Adipocyte (in vitro differentiated cells): ENCODE measurements around the gene TDRD6.

Experiments
- DNase-seq: peaks from one replicate; pipeline ENCODE4 v3.0.0-alpha.2; 2015; ENCODE audit warnings: low read depth
- H3K27me3 ChIP-seq: replicated peaks from 2 replicates; pipeline ENCODE4 v1.7.0; 2013; ENCODE audit warnings: mild to moderate bottlenecking, low read length, moderate library complexity; ENCODE audit not compliant: control insufficient read depth, insufficient read depth
- H3K36me3 ChIP-seq: 2 replicates; pipeline ENCODE4 v1.7.0; 2013; ENCODE audit warnings: low read length, mild to moderate bottlenecking, moderate library complexity; ENCODE audit not compliant: control insufficient read depth, insufficient read depth, severe bottlenecking
- H3K4me1 ChIP-seq: 2 replicates; pipeline ENCODE4 v1.7.0; 2013; ENCODE audit warnings: mild to moderate bottlenecking, low read length, moderate library complexity; ENCODE audit not compliant: control insufficient read depth, insufficient read depth
- H3K4me3 ChIP-seq: 2 replicates; pipeline ENCODE4 v1.7.0; 2013; ENCODE audit warnings: mild to moderate bottlenecking, low read length, moderate library complexity
- H3K9ac ChIP-seq: 2 replicates; pipeline ENCODE4 v1.7.0; 2013; ENCODE audit warnings: mild to moderate bottlenecking, low read length, moderate library complexity
- H3K9me3 ChIP-seq: 2 replicates; pipeline ENCODE4 v1.7.0; 2013; ENCODE audit warnings: mild to moderate bottlenecking, low read length, moderate library complexity; ENCODE audit not compliant: control insufficient read depth

Gene TDRD6

DNA sequence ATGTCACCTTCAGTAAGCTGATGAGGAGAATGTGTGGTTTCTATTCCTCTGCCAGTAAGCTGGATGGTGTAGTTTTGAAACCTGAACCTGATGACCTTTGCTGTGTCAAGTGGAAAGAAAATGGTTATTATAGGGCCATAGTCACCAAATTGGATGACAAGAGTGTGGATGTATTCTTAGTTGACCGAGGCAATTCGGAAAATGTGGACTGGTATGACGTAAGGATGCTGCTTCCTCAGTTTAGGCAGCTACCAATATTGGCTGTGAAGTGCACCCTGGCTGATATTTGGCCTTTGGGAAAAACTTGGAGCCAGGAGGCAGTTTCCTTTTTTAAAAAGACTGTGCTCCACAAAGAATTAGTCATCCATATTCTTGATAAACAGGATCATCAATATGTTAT is 2.0 kb downstream of the TDRD6 start:
- Histone ChIP-seq H3K9me3 (no peaks in the 10 kb centered on the region), H3K36me3 (no peaks in the 10 kb centered on the region), H3K4me3 (no peak overlapping the region), H3K9ac (no peak overlapping the region), H3K27me3 (no peaks in the 10 kb centered on the region), H3K4me1 (peaks cover 19% of the 10 kb centered on the region)
- no peak for DNase-seq

- Histone ChIP-seq H3K36me3 (no peaks in the 10 kb centered on the region), H3K27me3 (no peaks in the 10 kb centered on the region), H3K9me3 (no peaks in the 10 kb centered on the region), H3K4me1 (peaks cover 19% of the 10 kb centered on the region), H3K9ac (no peak overlapping the region), H3K4me3 (no peak overlapping the region)
- no peak for DNase-seq
These were observed 2.6 kb downstream of the TDRD6 start for GRCh38 chr6:46690141-46690755.

DNA sequence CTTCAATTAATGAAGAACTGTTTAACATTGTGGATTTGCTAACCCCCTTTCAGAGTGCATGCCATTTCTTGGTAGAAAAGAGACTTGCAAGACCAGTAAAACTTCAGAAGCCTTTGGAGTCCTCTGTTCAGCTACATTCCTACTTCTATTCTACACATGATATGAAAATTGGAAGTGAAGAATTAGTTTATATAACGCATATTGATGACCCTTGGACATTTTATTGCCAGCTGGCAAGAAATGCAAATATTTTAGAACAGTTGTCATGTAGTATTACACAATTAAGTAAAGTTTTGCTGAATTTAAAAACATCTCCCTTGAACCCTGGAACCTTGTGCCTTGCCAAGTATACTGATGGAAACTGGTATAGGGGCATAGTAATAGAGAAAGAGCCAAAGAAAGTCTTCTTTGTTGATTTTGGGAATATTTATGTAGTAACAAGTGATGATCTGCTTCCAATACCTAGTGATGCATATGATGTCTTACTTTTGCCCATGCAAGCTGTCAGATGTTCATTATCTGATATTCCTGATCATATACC is 3.3 kb downstream of the TDRD6 start:
- Histone ChIP-seq H3K36me3 (no peaks in the 10 kb centered on the region), H3K4me1 (peaks cover 19% of the 10 kb centered on the region), H3K9ac (no peak overlapping the region), H3K4me3 (no peak overlapping the region), H3K9me3 (no peaks in the 10 kb centered on the region), H3K27me3 (no peaks in the 10 kb centered on the region)
- no peak for DNase-seq

DNA sequence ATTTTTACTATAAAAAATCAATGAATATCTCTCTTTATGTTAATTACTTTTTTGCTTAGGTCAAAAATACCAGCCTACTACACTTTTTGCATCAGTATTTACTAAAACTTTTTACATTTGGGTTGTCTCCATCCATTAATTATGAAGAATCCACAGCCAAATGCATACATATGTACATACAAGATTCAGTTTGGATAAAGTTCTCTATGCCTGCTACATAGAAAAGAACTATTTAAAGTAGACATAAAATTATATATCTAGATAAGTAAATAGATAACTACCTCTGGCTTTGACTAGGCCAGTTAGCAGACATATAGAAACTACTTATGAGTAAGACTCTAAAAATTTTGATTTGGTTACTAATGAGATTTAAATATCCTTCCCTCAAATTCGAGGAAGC is 12.3 kb downstream of the TDRD6 start:
- H3K36me3 ChIP-seq: no peaks in the 10 kb centered on the region
- H3K27me3 ChIP-seq: no peaks in the 10 kb centered on the region
- no peak overlapping the region for H3K4me3 ChIP-seq
- no peaks in the 10 kb centered on the region for H3K9me3 ChIP-seq
- no peaks in the 10 kb centered on the region for H3K4me1 ChIP-seq
- no peak overlapping the region for H3K9ac ChIP-seq
- no peak for DNase-seq

DNA sequence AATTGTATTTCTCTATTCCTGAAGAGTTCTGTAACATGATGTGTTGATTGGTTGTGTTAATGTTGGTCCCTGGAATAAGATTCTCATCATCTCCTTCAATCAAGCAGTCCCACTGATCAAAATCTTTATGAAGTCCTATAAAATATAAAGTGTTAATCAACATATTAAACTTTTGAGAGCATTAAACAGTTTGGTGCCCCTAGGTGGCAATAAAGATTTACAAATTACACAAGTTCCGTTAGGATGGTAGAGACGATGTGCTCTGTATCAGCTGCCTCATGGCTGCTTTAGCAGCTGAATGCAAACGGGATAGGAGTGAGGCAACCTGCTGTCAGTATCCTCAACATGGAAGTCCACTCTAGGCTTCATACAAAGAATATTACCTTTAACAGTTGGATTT is 16.9 kb downstream of the TDRD6 start:
- Histone ChIP-seq H3K9ac (no peak overlapping the region), H3K27me3 (no peaks in the 10 kb centered on the region)
- peak; percentile 15 for DNase-seq

DNA sequence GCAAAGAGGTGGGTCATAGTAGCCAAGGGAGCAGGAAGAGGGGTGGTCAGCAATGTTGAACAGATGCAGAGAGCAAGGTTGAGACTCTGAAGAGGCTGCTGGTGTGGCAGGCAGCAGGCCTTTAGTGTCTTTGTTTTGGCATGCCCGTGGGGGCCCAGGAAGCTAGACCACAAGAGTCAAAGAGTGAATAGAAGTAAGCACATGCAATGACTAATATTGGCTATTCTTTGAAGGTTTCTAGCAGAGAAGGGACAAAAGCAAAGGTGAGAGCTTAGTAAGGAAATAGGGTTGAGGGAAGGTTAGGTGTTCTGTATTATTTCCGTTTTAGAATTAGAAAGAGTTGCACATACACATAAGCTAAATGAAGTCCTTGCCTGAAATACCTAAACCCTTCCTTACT is 18.8 kb downstream of the TDRD6 start:
- H3K9ac ChIP-seq: no peak overlapping the region
- no peaks in the 10 kb centered on the region for H3K27me3 ChIP-seq
- no peaks in the 10 kb centered on the region for H3K4me1 ChIP-seq
- no peaks in the 10 kb centered on the region for H3K36me3 ChIP-seq
- no peak for DNase-seq
- no peak overlapping the region for H3K4me3 ChIP-seq
- no peaks in the 10 kb centered on the region for H3K9me3 ChIP-seq

More for the DNA sequence above, 16.9 kb downstream of the TDRD6 start:
- H3K9me3 ChIP-seq: no peaks in the 10 kb centered on the region
- H3K36me3 ChIP-seq: no peaks in the 10 kb centered on the region
- no peaks in the 10 kb centered on the region for H3K4me1 ChIP-seq
- no peak overlapping the region for H3K4me3 ChIP-seq

- Histone ChIP-seq H3K9me3 (no peaks in the 10 kb centered on the region), H3K4me1 (no peaks in the 10 kb centered on the region), H3K36me3 (no peaks in the 10 kb centered on the region), H3K4me3 (no peak overlapping the region), H3K27me3 (no peaks in the 10 kb centered on the region), H3K9ac (no peak overlapping the region)
- DNase-seq: no peak
These were observed 23.8 kb downstream of the TDRD6 start for GRCh38 chr6:46711491-46711890.

DNA sequence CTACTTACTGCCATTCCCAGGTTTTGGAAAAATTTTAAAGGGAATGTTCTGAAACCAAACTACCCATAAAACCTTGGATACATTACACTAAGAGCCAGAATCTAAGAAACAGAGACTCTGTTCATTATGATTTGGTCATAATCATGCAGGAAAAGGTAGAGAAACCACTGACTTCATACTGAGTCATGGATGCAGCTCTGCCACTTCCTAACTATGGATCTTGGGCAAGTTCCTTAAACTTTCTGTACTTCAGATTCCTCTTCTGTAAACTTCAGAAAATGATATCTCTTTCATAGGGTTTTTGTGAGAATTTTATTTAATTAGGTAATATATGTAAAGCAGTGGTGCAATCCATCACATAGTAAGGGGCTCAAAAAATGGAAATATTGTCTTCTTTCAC is 27.5 kb downstream of the TDRD6 start:
- H3K4me3 ChIP-seq: no peak overlapping the region
- H3K4me1 ChIP-seq: no peaks in the 10 kb centered on the region
- no peak for DNase-seq

GRCh38 chr6:46719099-46719498 is 31.4 kb downstream of the TDRD6 start:
- Histone ChIP-seq H3K4me3 (no peak overlapping the region), H3K27me3 (peaks cover 6% of the 10 kb centered on the region), H3K9ac (no peak overlapping the region), H3K9me3 (no peaks in the 10 kb centered on the region), H3K36me3 (no peaks in the 10 kb centered on the region), H3K4me1 (no peaks in the 10 kb centered on the region)
- no peak for DNase-seq

More for the DNA sequence above, 27.5 kb downstream of the TDRD6 start:
- H3K9me3 ChIP-seq: no peaks in the 10 kb centered on the region
- H3K27me3 ChIP-seq: peaks cover 2% of the 10 kb centered on the region
- no peak overlapping the region for H3K9ac ChIP-seq
- H3K36me3 ChIP-seq: no peaks in the 10 kb centered on the region

- Histone ChIP-seq H3K4me1 (no peaks in the 10 kb centered on the region), H3K36me3 (no peaks in the 10 kb centered on the region), H3K4me3 (no peak overlapping the region), H3K9ac (no peak overlapping the region), H3K9me3 (no peaks in the 10 kb centered on the region), H3K27me3 (peaks cover 6% of the 10 kb centered on the region)
- no peak for DNase-seq
These were observed 32.7 kb downstream of the TDRD6 start for GRCh38 chr6:46720401-46720800.

DNA sequence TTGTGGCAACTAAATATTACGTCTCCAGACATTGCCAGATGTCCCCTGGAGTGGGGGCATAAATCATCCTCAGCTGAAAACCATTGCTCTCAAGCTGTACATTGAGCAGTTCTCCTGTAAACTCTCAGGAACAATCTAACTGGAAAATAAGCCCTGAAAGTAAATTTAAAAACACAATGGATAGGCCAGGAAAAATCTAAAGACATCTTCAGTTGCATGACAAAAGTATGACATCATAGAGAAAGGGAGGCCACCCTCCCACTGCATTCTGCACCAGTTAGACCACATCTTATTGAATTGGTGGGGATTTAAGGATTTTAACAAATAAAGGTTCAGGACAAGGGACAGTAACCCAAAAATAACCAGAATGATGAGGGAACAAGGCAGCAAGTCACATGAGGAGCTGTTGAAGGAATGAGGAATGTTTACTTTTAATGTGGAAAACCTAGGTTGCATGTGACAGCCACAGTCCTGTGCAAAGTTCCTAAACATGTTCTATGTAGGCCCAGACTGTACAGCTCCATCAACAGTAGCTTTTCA is 42.2 kb downstream of the TDRD6 start:
- Histone ChIP-seq H3K9ac (no peak overlapping the region), H3K4me3 (no peak overlapping the region), H3K27me3 (peaks cover 7% of the 10 kb centered on the region), H3K9me3 (no peaks in the 10 kb centered on the region), H3K4me1 (no peaks in the 10 kb centered on the region), H3K36me3 (no peaks in the 10 kb centered on the region)
- DNase-seq: no peak
